HUES6 (cell line): ENCODE data around the gene RGMA.

Source experiments
- H3K27ac ChIP-seq: 2 replicates; pipeline ENCODE4 v1.7.0; 2013; ENCODE audit warnings: low read depth, mild to moderate bottlenecking, low read length, inconsistent platforms
- H3K27me3 ChIP-seq: 2 replicates; pipeline ENCODE4 v1.6.1; 2013; ENCODE audit warnings: low read length; ENCODE audit not compliant: control insufficient read depth, insufficient read depth
- H3K36me3 ChIP-seq: 2 replicates; pipeline ENCODE4 v1.6.1; 2013; ENCODE audit warnings: low read length; ENCODE audit not compliant: control insufficient read depth, insufficient read depth
- H3K4me1 ChIP-seq: 2 replicates; pipeline ENCODE4 v1.6.1; 2013; ENCODE audit warnings: low read length; ENCODE audit not compliant: control insufficient read depth, insufficient read depth
- H3K4me3 ChIP-seq: 2 replicates; pipeline ENCODE4 v1.5.1; 2013; ENCODE audit warnings: low read depth, low read length
- H3K9ac ChIP-seq: one replicate; pipeline ENCODE4 v1.6.1; 2013; ENCODE audit warnings: mild to moderate bottlenecking, low read length
- H3K9me3 ChIP-seq: 2 replicates; pipeline ENCODE4 v1.6.1; 2013; ENCODE audit warnings: low read depth, low read length; ENCODE audit not compliant: control insufficient read depth, insufficient read depth

RGMA gene

DNA sequence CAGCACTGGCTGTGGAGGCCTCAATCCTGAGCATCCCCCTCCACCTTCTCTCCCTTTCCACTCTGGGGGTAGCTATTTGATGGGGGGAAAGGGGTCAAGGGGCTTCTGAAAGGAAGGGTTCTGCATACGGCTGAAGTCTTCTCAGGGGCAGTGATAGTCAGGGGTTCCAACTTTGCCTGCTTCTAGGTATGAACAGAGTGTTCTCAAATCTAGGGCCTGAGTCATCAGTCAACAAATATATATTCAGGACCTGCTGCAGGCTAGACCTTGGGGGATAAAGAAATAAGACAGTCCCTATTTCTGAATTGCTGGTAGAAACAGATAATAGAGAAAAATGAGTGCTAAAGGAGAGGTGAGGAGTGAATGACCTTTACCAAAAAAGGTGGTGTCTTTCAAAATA lies 12.8 kb downstream of the RGMA start:
- no peaks in the 10 kb centered on the region for H3K9me3 ChIP-seq
- no peak overlapping the region for H3K4me3 ChIP-seq
- peaks cover 10% of the 10 kb centered on the region for H3K4me1 ChIP-seq
- no peaks in the 10 kb centered on the region for H3K36me3 ChIP-seq
- peaks cover 16% of the 10 kb centered on the region for H3K27me3 ChIP-seq
- H3K9ac ChIP-seq, result no peak overlapping the region
- H3K27ac ChIP-seq, result no peak overlapping the region

DNA sequence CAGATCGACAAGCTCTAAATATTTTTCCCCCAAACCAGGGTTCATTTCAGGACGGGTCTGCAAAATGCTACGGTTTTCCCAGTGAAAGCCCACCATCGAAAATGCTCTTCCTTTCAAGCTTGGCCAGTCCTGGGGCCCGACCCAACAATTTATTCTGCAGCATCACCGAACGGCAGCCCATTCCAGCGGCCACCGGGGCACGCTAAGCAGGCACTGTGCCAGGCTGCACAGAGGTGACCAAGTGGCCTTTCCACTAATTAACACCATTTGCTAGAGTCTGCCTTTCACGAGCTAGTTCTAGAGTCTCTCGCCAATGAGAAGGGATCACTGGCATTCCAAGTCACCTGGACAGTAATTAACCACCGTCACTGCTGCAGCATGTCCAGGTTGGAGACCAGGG lies 14.4 kb downstream of the RGMA start:
- Histone ChIP-seq H3K4me3 (no peak overlapping the region), H3K4me1 (peaks cover 26% of the 10 kb centered on the region), H3K9ac (no peak overlapping the region), H3K27me3 (peaks cover 16% of the 10 kb centered on the region), H3K9me3 (no peaks in the 10 kb centered on the region), H3K36me3 (no peaks in the 10 kb centered on the region), H3K27ac (no peak overlapping the region)

DNA sequence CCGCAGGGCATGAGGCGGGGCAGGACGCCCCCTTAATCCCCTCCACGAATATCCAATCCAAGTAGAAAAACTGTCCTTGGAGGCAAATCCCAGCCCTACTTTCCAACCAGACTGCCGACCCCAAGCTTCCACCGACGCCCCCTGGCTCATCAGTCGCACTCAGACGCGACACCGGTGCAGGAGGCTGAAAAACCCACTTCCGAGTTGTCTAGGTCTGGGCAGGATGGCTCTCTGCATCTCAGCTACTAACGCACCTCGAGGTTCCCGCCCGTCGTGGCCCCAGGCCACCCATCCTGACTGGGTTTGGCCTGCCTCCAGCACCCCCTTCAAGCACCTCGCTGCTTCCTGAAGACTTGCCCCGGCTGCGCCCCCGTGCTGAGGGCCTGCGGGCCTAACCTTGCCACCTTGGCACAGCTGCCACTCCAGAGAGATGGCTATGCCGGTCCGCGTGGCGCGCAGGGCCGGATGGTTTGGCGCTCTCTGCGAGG lies 15.5 kb downstream of the RGMA start:
- Histone ChIP-seq H3K9me3 (no peaks in the 10 kb centered on the region), H3K9ac (peak overlapping the region; percentile 14), H3K4me3 (peak overlapping the region; percentile 95), H3K36me3 (no peaks in the 10 kb centered on the region), H3K4me1 (peaks cover 34% of the 10 kb centered on the region), H3K27me3 (peaks cover 16% of the 10 kb centered on the region), H3K27ac (no peak overlapping the region)

DNA sequence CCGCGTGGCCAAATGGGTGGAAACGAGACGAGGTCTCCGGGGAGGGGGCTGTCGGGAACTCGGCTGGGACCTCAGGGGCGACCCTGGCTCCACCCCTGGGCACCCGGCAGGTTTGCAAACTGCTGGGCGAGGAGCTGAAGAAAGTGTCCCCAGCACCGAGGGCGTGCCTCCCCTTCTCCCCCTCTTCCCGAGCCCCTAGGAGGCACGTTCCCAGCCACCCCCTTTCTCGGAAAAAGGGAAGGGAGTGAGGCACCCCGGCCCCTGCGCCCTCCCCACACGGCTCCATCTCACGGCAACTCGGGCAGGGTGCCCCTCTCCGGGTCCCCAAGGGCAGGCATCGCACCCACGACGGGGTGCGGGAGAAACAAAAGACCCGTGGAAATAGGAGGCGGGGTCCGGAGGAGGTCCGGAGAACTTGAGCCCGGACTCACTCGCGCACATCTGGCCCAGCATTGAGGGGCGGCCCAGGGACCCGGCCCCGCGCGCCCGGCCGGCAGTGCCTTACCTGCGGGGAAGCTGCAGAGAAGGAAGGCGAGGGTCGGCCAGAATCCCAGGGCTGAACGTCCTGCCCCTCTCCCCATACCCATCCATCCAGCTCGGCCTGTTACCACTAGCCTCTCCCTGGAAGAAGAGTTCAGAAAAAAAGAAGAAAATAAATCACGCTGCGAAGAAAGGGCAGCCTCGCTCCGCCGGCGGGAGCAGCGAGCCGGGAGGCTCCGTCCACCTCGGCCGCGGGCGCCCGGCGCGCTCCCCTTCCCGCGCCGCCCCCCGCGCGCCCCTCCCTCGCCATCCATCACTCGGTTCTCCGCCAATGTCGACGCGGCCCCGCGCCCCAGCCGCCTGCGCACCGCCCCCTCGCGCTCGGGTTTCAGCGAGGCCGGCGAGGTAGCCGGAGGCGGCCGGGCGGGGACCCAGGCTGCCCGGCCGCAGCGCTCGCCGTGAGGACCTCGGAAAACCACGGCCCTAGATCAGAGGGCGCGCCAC lies 16.3 kb downstream of the RGMA start:
- H3K9ac ChIP-seq, result peak overlapping the region; percentile 84
- peak overlapping the region; percentile 95 for H3K4me3 ChIP-seq
- H3K4me1 ChIP-seq, result peaks cover 43% of the 10 kb centered on the region

DNA sequence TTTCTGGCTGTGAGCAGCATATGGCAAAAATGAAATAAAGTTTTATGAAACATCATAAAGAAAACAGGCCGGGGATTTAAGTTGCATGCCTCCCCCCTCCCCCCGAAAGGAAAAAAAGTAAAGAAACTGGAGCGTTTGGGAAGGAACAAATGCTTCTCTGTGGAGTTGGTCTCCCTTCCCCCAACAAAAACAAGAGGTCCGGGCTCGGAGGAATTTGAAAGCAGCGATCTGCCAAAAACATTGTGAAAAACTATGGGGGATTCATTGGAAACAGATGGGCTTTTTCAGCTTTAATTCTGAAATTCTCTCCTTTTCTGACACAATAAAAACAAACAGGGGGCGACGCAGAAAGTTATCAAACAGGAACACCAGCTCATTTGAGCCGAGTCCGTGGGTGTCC lies 17.0 kb downstream of the RGMA start:
- Histone ChIP-seq H3K9me3 (no peaks in the 10 kb centered on the region), H3K36me3 (no peaks in the 10 kb centered on the region), H3K4me1 (peaks cover 47% of the 10 kb centered on the region), H3K4me3 (peak overlapping the region; percentile 95), H3K9ac (peak overlapping the region; percentile 84), H3K27ac (peak overlapping the region; percentile 55; the same call in 1 of the 2 replicates), H3K27me3 (peaks cover 16% of the 10 kb centered on the region)

More for the DNA sequence above, 16.3 kb downstream of the RGMA start:
- Histone ChIP-seq H3K27ac (peak overlapping the region; percentile 55; the same call in 1 of the 2 replicates), H3K9me3 (no peaks in the 10 kb centered on the region), H3K36me3 (no peaks in the 10 kb centered on the region), H3K27me3 (peaks cover 16% of the 10 kb centered on the region)

DNA sequence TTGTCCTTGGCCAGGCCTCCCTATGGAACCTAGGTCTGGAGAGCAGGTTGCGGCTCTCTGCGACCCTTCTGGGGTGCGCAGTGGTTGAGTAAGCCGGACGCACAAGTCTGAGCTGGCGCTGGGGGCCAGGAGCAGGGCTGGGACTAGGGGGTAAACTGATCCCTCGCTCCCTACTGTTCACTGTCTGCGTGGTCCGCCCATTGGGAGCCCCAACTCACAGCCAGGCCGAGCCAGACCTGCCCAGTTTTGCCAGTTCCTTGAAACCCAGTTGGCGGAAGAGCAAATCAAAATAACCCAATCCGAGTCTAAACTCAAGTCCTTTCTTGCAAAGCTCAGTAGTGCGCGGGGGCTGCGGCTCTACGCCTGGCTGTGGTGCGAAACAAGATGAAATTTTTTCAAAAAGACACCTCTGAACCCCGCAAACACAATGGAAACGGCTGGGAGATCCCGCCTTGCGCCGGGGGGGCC lies 17.5 kb downstream of the RGMA start:
- H3K36me3 ChIP-seq, result no peaks in the 10 kb centered on the region
- H3K4me1 ChIP-seq, result peaks cover 47% of the 10 kb centered on the region
- H3K27ac ChIP-seq, result no peak overlapping the region
- peak overlapping the region; percentile 54 for H3K9ac ChIP-seq
- H3K27me3 ChIP-seq, result peaks cover 16% of the 10 kb centered on the region
- peak overlapping the region; percentile 95 for H3K4me3 ChIP-seq
- H3K9me3 ChIP-seq, result no peaks in the 10 kb centered on the region

DNA sequence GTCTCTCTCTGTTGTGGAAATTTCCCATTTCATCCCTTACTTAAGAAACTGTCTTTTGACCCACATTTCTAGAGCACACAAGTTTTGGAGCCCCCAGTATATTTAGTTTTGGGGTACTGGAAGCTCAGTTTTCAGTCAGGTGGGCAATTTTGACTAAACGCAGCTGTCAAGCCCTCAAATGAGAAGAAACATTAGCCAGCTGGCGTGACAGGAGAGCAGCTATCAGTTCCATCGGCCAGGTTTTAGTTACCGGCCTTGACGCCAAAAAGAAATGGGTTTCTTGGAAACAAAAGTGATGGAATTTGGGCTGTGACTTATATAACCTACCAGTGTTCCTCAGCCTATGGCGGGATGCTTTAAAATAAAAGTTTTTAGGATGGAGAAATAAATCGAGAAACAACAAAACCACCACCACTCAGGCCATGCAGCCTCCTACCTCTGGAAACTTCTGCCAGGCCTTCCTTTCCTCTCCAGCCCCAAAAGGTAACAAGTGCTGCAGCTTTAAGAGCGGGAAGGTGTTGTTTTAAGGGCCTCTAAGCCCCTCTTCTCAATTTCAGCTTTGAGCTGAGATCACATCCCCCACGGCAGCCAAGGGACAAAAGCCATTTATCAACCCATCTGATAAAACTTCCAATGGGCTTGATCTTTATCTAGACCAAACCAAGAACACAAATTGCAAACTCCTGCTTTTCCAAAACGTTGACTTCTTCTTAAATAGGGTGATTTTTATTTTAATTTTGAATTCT lies 18.3 kb downstream of the RGMA start:
- Histone ChIP-seq H3K27me3 (peaks cover 16% of the 10 kb centered on the region), H3K9me3 (no peaks in the 10 kb centered on the region), H3K9ac (no peak overlapping the region), H3K4me3 (peak overlapping the region; percentile 95), H3K36me3 (peaks cover 1% of the 10 kb centered on the region; the same call in 1 of the 2 replicates), H3K27ac (no peak overlapping the region), H3K4me1 (peaks cover 47% of the 10 kb centered on the region)

DNA sequence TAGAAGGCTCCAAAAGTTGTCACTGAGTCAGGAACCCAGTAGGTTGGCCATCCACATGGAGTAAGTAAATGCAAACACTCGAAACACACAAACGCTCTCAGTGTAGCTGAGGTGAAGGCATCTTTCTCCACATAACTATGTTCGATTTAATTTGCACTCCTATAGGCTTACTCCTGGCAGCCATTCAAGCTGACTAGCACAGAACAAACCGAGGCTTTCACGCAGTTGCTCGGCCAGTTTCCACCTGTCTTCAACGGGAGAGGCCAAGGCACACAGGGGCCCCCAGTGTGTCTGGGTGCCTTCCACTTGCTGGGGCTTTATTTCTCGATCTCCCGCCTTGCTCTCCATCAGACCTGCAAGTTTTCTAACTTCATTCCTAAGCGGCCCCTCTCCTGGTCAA lies 18.9 kb downstream of the RGMA start:
- Histone ChIP-seq H3K27ac (no peak overlapping the region), H3K9ac (no peak overlapping the region), H3K4me1 (peaks cover 47% of the 10 kb centered on the region), H3K9me3 (no peaks in the 10 kb centered on the region), H3K27me3 (peaks cover 16% of the 10 kb centered on the region), H3K4me3 (peak overlapping the region; percentile 95; the same call in 1 of the 2 replicates), H3K36me3 (peaks cover 6% of the 10 kb centered on the region; the same call in 1 of the 2 replicates)

DNA sequence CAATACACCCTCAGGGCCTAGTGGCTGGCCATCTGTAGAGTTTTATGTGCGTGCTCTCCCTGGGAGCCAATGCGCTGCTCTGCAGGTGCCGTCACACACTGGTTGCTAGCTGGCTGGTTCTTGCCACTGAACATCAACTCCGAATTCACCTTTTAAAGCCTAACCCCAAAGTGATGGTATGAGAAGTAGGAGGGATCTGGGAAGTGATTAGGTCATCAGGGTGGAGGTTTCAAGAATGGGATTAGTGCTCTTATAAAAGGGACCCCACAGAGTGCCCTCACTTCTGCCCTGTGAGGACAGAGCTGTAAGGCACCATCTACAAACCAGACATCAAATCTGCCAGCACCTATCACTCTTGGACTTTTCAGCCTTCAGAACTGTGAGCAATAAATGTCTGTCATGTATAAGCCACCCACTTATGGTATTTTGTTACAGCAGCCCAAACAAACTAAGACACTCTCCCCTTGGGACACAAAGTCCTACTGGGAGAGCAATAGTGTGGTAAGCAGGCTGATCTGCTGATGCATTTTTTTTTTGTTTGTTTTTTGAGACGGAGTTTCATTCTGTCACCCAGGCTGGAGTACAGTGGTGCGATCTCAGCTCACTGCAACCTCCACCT lies 20.3 kb downstream of the RGMA start:
- no peak overlapping the region for H3K27ac ChIP-seq
- peaks cover 16% of the 10 kb centered on the region for H3K36me3 ChIP-seq
- H3K4me1 ChIP-seq, result peaks cover 56% of the 10 kb centered on the region
- H3K4me3 ChIP-seq, result no peak overlapping the region
- peaks cover 5% of the 10 kb centered on the region for H3K27me3 ChIP-seq
- H3K9me3 ChIP-seq, result no peaks in the 10 kb centered on the region
- H3K9ac ChIP-seq, result no peak overlapping the region

DNA sequence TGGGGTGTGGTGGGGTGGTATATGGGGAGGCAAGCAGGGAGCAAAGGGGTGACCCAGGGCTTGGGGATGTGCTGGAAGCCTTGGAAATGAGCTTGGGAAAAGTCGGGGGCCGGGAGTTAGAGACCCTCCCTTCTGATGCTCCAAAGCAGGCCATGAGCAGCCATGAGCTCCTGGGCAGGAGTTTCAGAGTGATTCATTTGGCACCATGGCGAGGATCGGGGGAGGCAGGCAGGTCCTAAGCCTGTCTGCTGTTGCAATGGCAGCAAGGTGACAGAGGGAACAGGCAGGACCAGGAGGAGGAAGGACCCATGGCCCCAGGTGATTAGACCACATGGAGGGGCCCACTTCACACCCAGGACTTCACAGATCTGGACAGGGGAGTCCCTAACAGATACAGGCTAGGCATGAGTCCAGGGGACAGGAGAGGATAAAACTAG lies 21.3 kb downstream of the RGMA start:
- no peak overlapping the region for H3K9ac ChIP-seq
- peaks cover 16% of the 10 kb centered on the region for H3K36me3 ChIP-seq
- H3K9me3 ChIP-seq, result no peaks in the 10 kb centered on the region
- no peaks in the 10 kb centered on the region for H3K27me3 ChIP-seq
- peaks cover 61% of the 10 kb centered on the region for H3K4me1 ChIP-seq
- no peak overlapping the region for H3K4me3 ChIP-seq
- no peak overlapping the region for H3K27ac ChIP-seq
